IMR-90 (cell line): ENCODE data around the gene AZGP1. TPM values are rescaled to one million over a fixed set of nuclear protein-coding genes. Genes with fewer than 3 reads are reported as not detected.
A peak's percentile ranks its signal among the peaks of the same experiment; 100 is the strongest.

Source experiments
- ATAC-seq: fragments of 200-7000 bp; cut with Tn5 transposase; 2 replicates; pipeline ENCODE4 v1.9.1; 2020; ENCODE audit warnings: low read depth, mild to moderate bottlenecking, moderate library complexity
- BruUV-seq: library from RNA; stranded (reverse); fragments of 400-500 nt; replicated peaks from 2 replicates; lab custom pipeline; 2021; lab: Mats Ljungman, UMichigan
- CTCF ChIA-PET: fragments of 300-600 bp; formaldehyde crosslinking; extraction: SDS; loops from one replicate; lab custom pipeline; 2021; ENCODE audit warnings: antibody characterized with exemption; lab: Yijun Ruan, JAX
- POLR2A ChIA-PET: fragments of 300-600 bp; sonication (Branson Sonifier 250); formaldehyde crosslinking; loops from one replicate; lab custom pipeline; 2022; ENCODE audit warnings: antibody characterized with exemption; ENCODE audit not compliant: unreplicated experiment; lab: Charles Lee
- DNase-seq: peaks from one replicate; pipeline ENCODE4 v3.0.0; 2013
- H2AFZ ChIP-seq: replicated peaks from 2 replicates; pipeline ENCODE3; 2013; ENCODE audit warnings: low read length, mild to moderate bottlenecking; ENCODE audit not compliant: poor library complexity
- H2AK5ac ChIP-seq: 2 replicates; pipeline ENCODE4 v1.6.1; 2013; ENCODE audit warnings: low read depth, low read length, inconsistent platforms
- H2AK9ac ChIP-seq: replicated peaks from 2 replicates; pipeline ENCODE3; 2013; ENCODE audit warnings: mild to moderate bottlenecking, low read depth, low read length, moderate library complexity; ENCODE audit not compliant: poor library complexity
- H2BK120ac ChIP-seq: 2 replicates; pipeline ENCODE4 v1.6.1; 2013; ENCODE audit warnings: low read depth, low read length, inconsistent platforms
- H2BK15ac ChIP-seq: 3 replicates; pipeline ENCODE4 v1.6.1; 2013; ENCODE audit warnings: low read depth, low read length, inconsistent platforms
- H2BK20ac ChIP-seq: 2 replicates; pipeline ENCODE4 v1.6.1; 2013; ENCODE audit warnings: low read depth, mild to moderate bottlenecking, inconsistent platforms, low read length, moderate library complexity
- H2BK5ac ChIP-seq: 2 replicates; pipeline ENCODE4 v1.6.1; 2013; ENCODE audit warnings: mild to moderate bottlenecking, low read depth, low read length, inconsistent platforms; ENCODE audit not compliant: poor library complexity, severe bottlenecking
- H3K14ac ChIP-seq: replicated peaks from 2 replicates; pipeline ENCODE4 v1.6.1; 2013; ENCODE audit warnings: low read depth, low read length, inconsistent platforms
- H3K18ac ChIP-seq: 2 replicates; pipeline ENCODE4 v1.6.1; 2013; ENCODE audit warnings: low read depth, low read length, control low read depth
- H3K23ac ChIP-seq: 2 replicates; pipeline ENCODE4 v1.6.1; 2013; ENCODE audit warnings: low read depth, low read length, inconsistent platforms
- H3K27ac ChIP-seq: 2 replicates; pipeline ENCODE4 v1.5.1; 2013; ENCODE audit warnings: mild to moderate bottlenecking, control low read depth, low read length; ENCODE audit not compliant: insufficient read depth
- H3K27me3 ChIP-seq: 2 replicates; pipeline ENCODE4 v1.6.1; 2013; ENCODE audit warnings: low read length; ENCODE audit not compliant: control insufficient read depth, insufficient read depth
- H3K36me3 ChIP-seq: 2 replicates; pipeline ENCODE4 v1.6.1; 2013; ENCODE audit warnings: low read length, mixed read lengths; ENCODE audit not compliant: control insufficient read depth, insufficient read depth
- H3K4ac ChIP-seq: 2 replicates; pipeline ENCODE4 v1.6.1; 2013; ENCODE audit warnings: low read depth, low read length, inconsistent platforms
- H3K4me1 ChIP-seq: 2 replicates; pipeline ENCODE4 v1.6.1; 2013; ENCODE audit warnings: low read length, mixed read lengths; ENCODE audit not compliant: control insufficient read depth, insufficient read depth
- H3K4me2 ChIP-seq: 2 replicates; pipeline ENCODE4 v1.6.1; 2013; ENCODE audit warnings: low read depth, mild to moderate bottlenecking, control low read depth, low read length, moderate library complexity
- H3K4me3 ChIP-seq: 2 replicates; pipeline ENCODE4 v1.5.1; 2013; ENCODE audit warnings: low read depth, mild to moderate bottlenecking, control low read depth, low read length, moderate library complexity; ENCODE audit not compliant: insufficient read depth
- H3K56ac ChIP-seq: 2 replicates; pipeline ENCODE4 v1.6.1; 2013; ENCODE audit warnings: low read length, inconsistent platforms; ENCODE audit not compliant: insufficient read depth; ENCODE audit errors: extremely low read depth
- H3K79me1 ChIP-seq, 2 experiments: 2 replicates each; pipeline ENCODE4 v1.6.1; 2013; ENCODE audit warnings: low read length in 2 of 2, inconsistent platforms in 1 of 2, low read depth in 1 of 2
- H3K9ac ChIP-seq: 2 replicates; pipeline ENCODE4 v1.6.1; 2013; ENCODE audit warnings: low read depth, low read length, control low read depth
- H3K9me1 ChIP-seq: 2 replicates; pipeline ENCODE4 v1.6.1; 2013; ENCODE audit warnings: low read length, inconsistent platforms; ENCODE audit not compliant: insufficient read depth
- H3K9me3 ChIP-seq: 2 replicates; pipeline ENCODE4 v1.6.1; 2013; ENCODE audit warnings: low read length; ENCODE audit not compliant: control insufficient read depth, insufficient read depth
- H4K20me1 ChIP-seq: 2 replicates; pipeline ENCODE4 v1.6.1; 2013; ENCODE audit warnings: low read length, inconsistent platforms; ENCODE audit not compliant: insufficient read depth
- H4K5ac ChIP-seq: 2 replicates; pipeline ENCODE4 v1.6.1; 2013; ENCODE audit warnings: mild to moderate bottlenecking, low read depth, low read length, control low read depth
- H4K8ac ChIP-seq, 2 experiments: 2 replicates each; pipeline ENCODE4 v1.6.1; 2013; ENCODE audit warnings: low read depth in 2 of 2, low read length in 2 of 2, control low read depth in 1 of 2, inconsistent platforms in 1 of 2
- H4K91ac ChIP-seq: 2 replicates; pipeline ENCODE4 v1.6.1; 2013; ENCODE audit warnings: low read depth, low read length, inconsistent platforms; ENCODE audit not compliant: insufficient read depth
- CEBPB ChIP-seq: IDR thresholded peaks from 2 replicates; pipeline ENCODE4 v1.6.1; 2012; ENCODE audit warnings: low read depth, low read length, improper control_type of control experiment
- CHD1 ChIP-seq: IDR thresholded peaks from 2 replicates; pipeline ENCODE4 v1.6.1; 2012; ENCODE audit warnings: low read depth, low read length, improper control_type of control experiment
- NFE2L2 ChIP-seq: fragments of 150-350 bp; IDR thresholded peaks from 2 replicates; pipeline ENCODE4 v1.6.1; 2016; ENCODE audit warnings: low read depth, mild to moderate bottlenecking, low read length
- RAD21 ChIP-seq: IDR thresholded peaks from 2 replicates; pipeline ENCODE4 v1.6.1; 2012; ENCODE audit warnings: low read length, improper control_type of control experiment
- RCOR1 ChIP-seq: IDR thresholded peaks from 2 replicates; pipeline ENCODE4 v1.6.1; 2012; ENCODE audit warnings: mild to moderate bottlenecking, low read length, improper control_type of control experiment; ENCODE audit not compliant: insufficient replicate concordance
- WGBS, 2 experiments: methylation state at CpG; one replicate each; pipeline versions ENCODE4 v1.1.5 to v1.1.7; 2013; ENCODE audit warnings: missing lambda C conversion rate in 2 of 2; ENCODE audit not compliant: insufficient read length in 1 of 2; ENCODE audit errors: extremely low coverage in 2 of 2; 5-methylcytosine and 5-hydroxymethylcytosine counted together
- dilution Hi-C: fragments of 300-500 bp; cut with HindIII; formaldehyde crosslinking; loops from one replicate; pipeline ENCODE4 v1.14.3; 2018; ENCODE audit warnings: low sequenced_read_pairs; ENCODE audit not compliant: unreplicated experiment
- in situ Hi-C: fragments of 300-500 bp; cut with MboI; formaldehyde crosslinking; loops from 3 replicates; pipeline ENCODE4 v1.14.3; 2019; ENCODE audit warnings: low sequenced_read_pairs, inconsistent platforms, mixed read lengths
- intact Hi-C: fragments of 100-400 bp; cut with micrococcal nuclease; formaldehyde crosslinking; loops from 2 replicates; pipeline ENCODE4 v1.10.0; 2022
- polyA plus RNA-seq, 3 experiments: library from polyadenylated mRNA; depleted of rRNA; stranded (reverse); fragments of >200 nt; gene quantifications; 2 replicates each; pipeline ENCODE4 v1.2.3, GENCODE V29; 2012; ENCODE audit warnings: low replicate concordance in 1 of 3
- total RNA-seq: library from RNA; depleted of rRNA; stranded (reverse); fragments of >200 nt; gene quantifications from 2 replicates; pipeline ENCODE4 v1.2.3, GENCODE V29; 2012
- TF ChIP-seq, protein P1 (sequence below): fragments of 150-350 bp; IDR thresholded peaks from 2 replicates; pipeline ENCODE4 v1.6.1; 2017; ENCODE audit warnings: mild to moderate bottlenecking, antibody characterized with exemption, low read length, low read depth
- TF ChIP-seq, protein P2 (sequence below): conservative IDR thresholded peaks from 2 replicates; pipeline ENCODE4 v1.5.1; 2012; ENCODE audit warnings: mild to moderate bottlenecking, low read depth, low read length, improper control_type of control experiment

Gene AZGP1
- total and polyA plus RNA-seq, 2 of the 4 experiments (the other 2 are of a cell fraction): not detected

DNA sequence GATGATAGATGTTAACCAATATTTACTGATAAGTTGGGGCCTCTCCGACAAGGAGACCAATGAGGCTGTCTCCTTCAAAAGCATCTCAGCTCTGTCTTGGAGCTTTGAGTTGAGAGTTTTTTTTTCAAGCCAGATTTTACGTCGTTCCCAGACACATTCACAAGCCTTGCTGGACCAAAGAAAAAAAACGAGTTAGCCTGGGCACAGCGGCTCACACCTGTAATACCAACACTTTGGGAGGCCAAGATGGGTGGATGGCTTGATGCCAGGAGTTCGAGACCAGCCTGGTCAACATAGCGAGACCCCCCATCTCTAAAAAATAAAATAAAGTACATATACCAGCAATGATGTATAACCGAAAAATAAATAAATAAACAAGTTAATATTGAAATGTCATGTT is 19.0 kb upstream of the AZGP1 start:
- Histone ChIP-seq H3K79me1 (no peaks in the 10 kb centered on the region), H2AK5ac (no peak overlapping the region), H3K4me1 (peaks cover 1% of the 10 kb centered on the region; the same call in 1 of the 2 replicates), H2BK20ac (peak overlapping the region; percentile 32; the same call in 1 of the 2 replicates), H3K36me3 (no peaks in the 10 kb centered on the region), H2BK120ac (0 out of 2 replicates have a peak overlapping the region, but pooled peaks have one; percentile 6), H3K4me2 (no peak overlapping the region), H3K9me1 (no peaks in the 10 kb centered on the region), H3K18ac (no peak overlapping the region), H3K9me3 (no peaks in the 10 kb centered on the region), H3K14ac (no peak overlapping the region), H2BK5ac (no peak overlapping the region), H3K56ac (no peak overlapping the region), H2BK15ac (no peak overlapping the region), H4K8ac (peak overlapping the region in 1 of 2 experiments; percentile 47; a peak in 1 of 4 replicates), H4K5ac (peak overlapping the region; percentile 55; the same call in 1 of the 2 replicates), H2AFZ (peak overlapping the region; percentile 79), H3K4ac (no peak overlapping the region), H4K20me1 (no peaks in the 10 kb centered on the region), H3K4me3 (no peak overlapping the region), H3K27ac (no peak overlapping the region), H4K91ac (no peak overlapping the region), H3K27me3 (peaks cover 5% of the 10 kb centered on the region), H3K23ac (no peak overlapping the region), H3K9ac (no peak overlapping the region), H2AK9ac (peak overlapping the region; percentile 61)
- DNase-seq: no peak
- no TSS peak for BruUV-seq
- in situ Hi-C loops (loop anchor here (5.0 to 25.0 kb wide), 3 partner anchors 57 to 1292 kb away; no protein-coding TSS in a partner anchor), intact Hi-C loops (loop anchor here (1.0 to 5.0 kb wide), 4 partner anchors 58 to 378 kb away; partner anchors contain the start of genes ZNF3 and ZSCAN25), dilution Hi-C loops (no loop called here)
- ChIA-PET CTCF (interaction anchor here (1.2 to 1.5 kb wide), 4 partner anchors 9 to 62 kb away, joined by 3 to 7 read pairs (median 4); no protein-coding TSS in a partner anchor), POLR2A (no interaction called here)
- ATAC-seq: no peak
- no CpG with 5 or more reads among the region's 8 CpGs for WGBS, 2 experiments
- TF ChIP-seq, protein P1, sequence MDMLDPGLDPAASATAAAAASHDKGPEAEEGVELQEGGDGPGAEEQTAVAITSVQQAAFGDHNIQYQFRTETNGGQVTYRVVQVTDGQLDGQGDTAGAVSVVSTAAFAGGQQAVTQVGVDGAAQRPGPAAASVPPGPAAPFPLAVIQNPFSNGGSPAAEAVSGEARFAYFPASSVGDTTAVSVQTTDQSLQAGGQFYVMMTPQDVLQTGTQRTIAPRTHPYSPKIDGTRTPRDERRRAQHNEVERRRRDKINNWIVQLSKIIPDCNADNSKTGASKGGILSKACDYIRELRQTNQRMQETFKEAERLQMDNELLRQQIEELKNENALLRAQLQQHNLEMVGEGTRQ: no peak
- TF ChIP-seq RCOR1: no peak
- no peak for TF ChIP-seq CEBPB
- TF ChIP-seq, protein P2, sequence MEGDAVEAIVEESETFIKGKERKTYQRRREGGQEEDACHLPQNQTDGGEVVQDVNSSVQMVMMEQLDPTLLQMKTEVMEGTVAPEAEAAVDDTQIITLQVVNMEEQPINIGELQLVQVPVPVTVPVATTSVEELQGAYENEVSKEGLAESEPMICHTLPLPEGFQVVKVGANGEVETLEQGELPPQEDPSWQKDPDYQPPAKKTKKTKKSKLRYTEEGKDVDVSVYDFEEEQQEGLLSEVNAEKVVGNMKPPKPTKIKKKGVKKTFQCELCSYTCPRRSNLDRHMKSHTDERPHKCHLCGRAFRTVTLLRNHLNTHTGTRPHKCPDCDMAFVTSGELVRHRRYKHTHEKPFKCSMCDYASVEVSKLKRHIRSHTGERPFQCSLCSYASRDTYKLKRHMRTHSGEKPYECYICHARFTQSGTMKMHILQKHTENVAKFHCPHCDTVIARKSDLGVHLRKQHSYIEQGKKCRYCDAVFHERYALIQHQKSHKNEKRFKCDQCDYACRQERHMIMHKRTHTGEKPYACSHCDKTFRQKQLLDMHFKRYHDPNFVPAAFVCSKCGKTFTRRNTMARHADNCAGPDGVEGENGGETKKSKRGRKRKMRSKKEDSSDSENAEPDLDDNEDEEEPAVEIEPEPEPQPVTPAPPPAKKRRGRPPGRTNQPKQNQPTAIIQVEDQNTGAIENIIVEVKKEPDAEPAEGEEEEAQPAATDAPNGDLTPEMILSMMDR: no peak
- no peak for TF ChIP-seq RAD21
- no peak for TF ChIP-seq NFE2L2
- TF ChIP-seq CHD1: no peak
